Temporal lobe (tissue), 2 donors: ENCODE data around the gene PPM1E. TPM values are rescaled to one million over a fixed set of nuclear protein-coding genes. Genes with fewer than 3 reads are reported as not detected.

Experiments used
- small RNA-seq: library from RNA; depleted of rRNA; stranded (forward); fragments of <200 nt; gene quantifications from one replicate; pipeline ENCODE3, GENCODE V24; 2014; ENCODE audit warnings: low replicate concordance
- total RNA-seq: library from RNA; depleted of rRNA; stranded (reverse); fragments of >200 nt; gene quantifications from one replicate; pipeline ENCODE4 v1.2.3, GENCODE V29; 2014

PPM1E gene
- total RNA-seq, 1 donor from 2014 or later, result 51.6 TPM

Small RNA genes within 50 kb of the gene (small RNA-seq; reads per million reads assigned to genes)
- gene AC025521.1 (not detected), gene RF00017 (not detected), gene RNU6-518P (not detected)

Other genes starting within 250 kb of the PPM1E start
- gene MTMR4, start 241.2 kb upstream of the PPM1E start, total RNA-seq, result 93.2 TPM
- gene TEX14, start 63.8 kb upstream of the PPM1E start, total RNA-seq, result 0.49 TPM
- gene RAD51C, start 63.3 kb upstream of the PPM1E start, total RNA-seq, result 31.7 TPM